ENCODE data around the gene FBXL15. TPM values are rescaled to one million over a fixed set of nuclear protein-coding genes. Genes with fewer than 3 reads are reported as not detected.

Gene FBXL15
- total RNA-seq, 4 donors from 2014 or later = 13.4 to 34.0 (median 27.2) TPM

- no peak for TF ChIP-seq POLR2A (IDR thresholded peaks at IDR 0.05)
- TF ChIP-seq CTCF (IDR thresholded peaks at IDR 0.05) = no peak
- no peak for DNase-seq
- Histone ChIP-seq H3K36me3 (peaks cover 5 to 11% of the 10 kb centered on the region in 2 donors), H3K27me3 (no peaks in the 10 kb centered on the region), H3K27ac (no peak overlapping the region), H3K9me3 (no peaks in the 10 kb centered on the region), H3K4me3 (replicated peaks in 1 of 3) (no peak overlapping the region), H3K4me1 (peaks cover 7 to 22% of the 10 kb centered on the region in 2 donors)
- intact Hi-C loops (cut with DNase I) = loop anchor here (5.0 kb wide), 1 partner anchor 173 kb away; the partner anchor contains the start of gene ELOVL3
- 87 to 90% methylated on average over 18 to 20 of the region's 22 CpGs for WGBS, 2 donors
Measured at GRCh38 chr10:102400598-102401341, 19.9 kb upstream of the FBXL15 start.

DNA sequence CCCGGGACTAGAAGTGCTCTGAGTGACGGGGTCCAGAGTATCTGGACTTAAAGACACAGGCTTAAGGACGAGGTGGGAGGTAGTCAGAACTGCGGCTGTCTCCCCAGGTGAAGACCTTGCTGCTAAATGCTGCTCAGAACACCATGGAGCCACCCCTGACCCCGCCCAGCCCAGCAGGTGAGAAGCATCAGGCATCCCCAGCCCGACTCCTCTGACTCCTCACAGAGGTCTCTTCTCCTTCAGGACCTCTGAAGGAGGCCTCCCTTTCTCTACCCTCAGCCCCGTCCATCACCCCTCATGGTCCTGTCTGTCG, 19.3 kb upstream of the FBXL15 start:
- H3K27ac ChIP-seq = no peak overlapping the region
- no peak overlapping the region for H3K4me3 ChIP-seq (replicated peaks in 1 of 3)
- intact Hi-C loops (cut with DNase I) = loop anchor here (5.0 kb wide), 1 partner anchor 174 kb away; the partner anchor contains the start of gene ELOVL3
- TF ChIP-seq CTCF (IDR thresholded peaks at IDR 0.05) (no peak), POLR2A (IDR thresholded peaks at IDR 0.05) (no peak)
- DNase-seq = no peak
- 94 to 95% methylated on average over 8 of the region's 8 CpGs for WGBS, 2 donors
- H3K36me3 ChIP-seq = peaks cover 5 to 11% of the 10 kb centered on the region in 2 donors
- H3K9me3 ChIP-seq = no peaks in the 10 kb centered on the region
- H3K27me3 ChIP-seq = no peaks in the 10 kb centered on the region
- H3K4me1 ChIP-seq = peaks cover 1 to 17% of the 10 kb centered on the region in 2 donors

- H3K4me1 ChIP-seq = peaks cover 0 to 11% of the 10 kb centered on the region in 2 donors
- H3K36me3 ChIP-seq = peaks cover 5 to 11% of the 10 kb centered on the region in 2 donors
- no peak overlapping the region for H3K27ac ChIP-seq
- H3K27me3 ChIP-seq = no peaks in the 10 kb centered on the region
- H3K4me3 ChIP-seq (replicated peaks in 1 of 3) = no peak overlapping the region
- intact Hi-C loops (cut with DNase I) = loop anchor here (5.0 kb wide), 1 partner anchor 175 kb away; the partner anchor contains the start of gene ELOVL3
- no peak for TF ChIP-seq CTCF (IDR thresholded peaks at IDR 0.05)
- TF ChIP-seq POLR2A (IDR thresholded peaks at IDR 0.05) = no peak
- no peak for DNase-seq
- WGBS, 2 donors = 89 to 92% methylated on average over 11 to 17 of the region's 18 CpGs
- H3K9me3 ChIP-seq = no peaks in the 10 kb centered on the region
Measured at GRCh38 chr10:102401735-102402511, 18.7 kb upstream of the FBXL15 start.

- Histone ChIP-seq H3K36me3 (peaks cover 5 to 11% of the 10 kb centered on the region in 2 donors), H3K27ac (no peak overlapping the region), H3K9me3 (no peaks in the 10 kb centered on the region), H3K4me3 (replicated peaks in 1 of 3) (no peak overlapping the region), H3K4me1 (peaks cover 0 to 10% of the 10 kb centered on the region in 2 donors), H3K27me3 (no peaks in the 10 kb centered on the region)
- 85 to 89% methylated on average over 4 to 5 of the region's 5 CpGs for WGBS, 2 donors
- no peak for TF ChIP-seq POLR2A (IDR thresholded peaks at IDR 0.05)
- TF ChIP-seq CTCF (IDR thresholded peaks at IDR 0.05) = no peak
- intact Hi-C loops (cut with DNase I) = loop anchor here (5.0 kb wide), 1 partner anchor 175 kb away; the partner anchor contains the start of gene ELOVL3
- no peak for DNase-seq
Measured at GRCh38 chr10:102402512-102402896, 18.1 kb upstream of the FBXL15 start.

Data from thyroid gland (tissue), 4 donors.